Measurements from ENCODE around the gene WDTC1. TPM values are rescaled to one million over a fixed set of nuclear protein-coding genes. Genes with fewer than 3 reads are reported as not detected.
"Not testable (repeated sequence)": the region's sequence is repeated elsewhere in the genome, so short reads cannot be mapped to it uniquely, and the experiment has no call there.

Gene WDTC1
- polyA plus RNA-seq, 3 donors from 2014 or later: 3.2 to 16.4 (median 5.6) TPM

DNA sequence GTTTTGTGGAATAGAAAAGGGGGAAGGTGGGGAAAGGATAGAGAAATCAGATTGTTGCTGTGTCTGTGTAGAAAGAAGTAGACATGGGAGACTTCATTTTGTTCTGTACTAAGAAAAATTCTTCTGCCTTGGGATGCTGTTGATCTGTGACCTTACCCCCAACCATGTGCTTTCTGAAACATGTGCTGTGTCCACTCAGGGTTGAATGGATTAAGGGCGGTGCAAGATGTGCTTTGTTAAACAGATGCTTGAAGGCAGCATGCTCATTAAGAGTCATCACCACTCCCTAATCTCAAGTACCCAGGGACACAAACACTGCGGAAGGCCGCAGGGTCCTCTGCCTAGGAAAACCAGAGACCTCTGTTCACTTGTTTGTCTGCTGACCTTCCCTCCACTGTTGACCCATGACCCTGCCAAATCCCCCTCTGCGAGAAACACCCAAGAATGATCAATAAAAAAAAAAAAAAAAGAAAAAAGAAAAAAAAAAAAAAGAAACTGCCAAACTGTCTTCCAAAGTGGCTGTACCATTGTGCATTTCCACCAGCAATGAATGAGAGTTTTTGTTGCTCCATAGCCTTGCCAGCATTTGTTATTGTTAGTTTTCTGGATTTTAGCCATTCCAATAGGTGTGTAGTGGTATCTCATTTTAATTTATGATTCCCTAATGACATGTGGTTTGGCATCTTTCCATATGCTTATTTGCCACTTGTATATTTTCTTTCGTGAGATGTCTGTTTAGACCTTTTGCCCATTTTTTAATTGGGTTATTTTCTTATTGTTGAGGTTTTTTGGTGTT lies 13.5 kb upstream of the WDTC1 start:
- not testable (repeated sequence) for H3K27ac Mint-ChIP-seq; H3K36me3 Mint-ChIP-seq; DNase-seq; H3K4me3 Mint-ChIP-seq; H3K4me1 Mint-ChIP-seq; H3K9me3 Mint-ChIP-seq; H3K27me3 Mint-ChIP-seq (ENCODE audit: low read depth in 3 of 3)

DNA sequence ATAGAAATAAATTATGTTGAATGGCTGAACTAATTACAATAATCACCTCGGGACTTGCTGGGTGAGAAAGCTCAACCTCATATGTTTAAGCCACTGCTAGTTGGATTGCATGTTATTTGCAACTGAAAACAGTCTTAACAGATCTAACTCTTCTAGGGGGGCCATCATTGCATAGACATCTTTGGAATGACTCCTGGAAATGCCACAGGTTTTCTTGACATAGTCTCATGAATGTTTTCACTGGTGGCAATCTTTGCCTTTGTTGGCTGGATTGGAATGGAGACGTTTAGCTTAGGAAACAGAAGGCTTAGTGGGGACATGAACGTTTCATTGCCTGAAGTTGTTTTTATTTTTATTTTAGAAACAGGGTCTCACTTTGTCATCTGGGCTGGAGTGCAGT lies 8.8 kb upstream of the WDTC1 start:
- no peak for DNase-seq
- Mint-ChIP-seq H3K27me3 (ENCODE audit: low read depth in 3 of 3) (peaks cover 0 to 2% (median 0%) of the 10 kb centered on the region in 3 donors), H3K9me3 (no peaks in the 10 kb centered on the region), H3K4me3 (no peak overlapping the region), H3K36me3 (no peaks in the 10 kb centered on the region), H3K4me1 (no peaks in the 10 kb centered on the region), H3K27ac (no peak overlapping the region)

DNA sequence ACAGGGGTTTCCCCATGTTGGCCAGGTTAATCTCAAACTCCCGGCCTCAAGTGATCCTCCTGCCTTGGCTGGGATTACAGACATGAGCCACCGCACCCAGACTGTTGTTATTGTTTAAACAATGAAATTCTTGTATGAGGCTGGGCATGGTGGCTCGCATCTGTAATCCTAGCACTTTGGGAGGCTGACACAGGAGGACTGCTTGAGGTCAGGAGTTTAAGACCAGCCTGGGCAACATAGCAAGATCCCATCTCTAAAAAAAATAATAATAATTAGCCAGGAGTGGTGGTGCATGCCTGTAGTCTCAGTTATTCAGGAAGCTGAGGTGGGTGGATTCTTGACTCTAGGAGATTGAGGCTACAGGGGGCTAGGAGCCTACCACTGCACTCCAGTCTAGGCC lies 6.7 kb upstream of the WDTC1 start:
- H3K9me3 Mint-ChIP-seq: no peaks in the 10 kb centered on the region
- no peaks in the 10 kb centered on the region for H3K36me3 Mint-ChIP-seq
- H3K4me3 Mint-ChIP-seq: no peak overlapping the region
- peaks cover 2 to 4% of the 10 kb centered on the region in 2 donors for H3K4me1 Mint-ChIP-seq
- DNase-seq: no peak
- H3K27ac Mint-ChIP-seq: no peak overlapping the region
- peaks cover 0 to 2% (median 0%) of the 10 kb centered on the region in 3 donors for H3K27me3 Mint-ChIP-seq (ENCODE audit: low read depth in 3 of 3)

DNA sequence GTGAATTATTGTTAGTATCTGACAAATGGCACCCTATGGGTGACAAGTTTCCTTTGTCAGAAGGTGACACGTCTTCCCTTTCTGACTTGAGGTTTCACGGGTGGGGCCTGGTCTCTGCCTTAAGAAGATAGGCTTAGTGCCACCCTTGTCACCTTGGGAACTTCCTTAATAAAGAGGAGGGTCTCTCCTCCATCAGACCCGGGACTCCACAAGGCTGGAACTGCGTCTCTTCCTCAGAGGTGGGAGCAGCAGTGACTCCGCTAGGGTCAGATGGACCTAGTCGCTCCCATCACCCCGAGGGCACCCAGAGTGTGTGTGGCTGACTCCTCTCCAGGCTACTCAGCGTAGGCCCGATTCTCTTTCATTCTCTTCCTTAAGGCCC lies 774 bp upstream of the WDTC1 start:
- peak overlapping the region; percentile 97 to 99 (median 98) for H3K27ac Mint-ChIP-seq
- DNase-seq: peak; percentile 62 to 70 (median 67)

DNA sequence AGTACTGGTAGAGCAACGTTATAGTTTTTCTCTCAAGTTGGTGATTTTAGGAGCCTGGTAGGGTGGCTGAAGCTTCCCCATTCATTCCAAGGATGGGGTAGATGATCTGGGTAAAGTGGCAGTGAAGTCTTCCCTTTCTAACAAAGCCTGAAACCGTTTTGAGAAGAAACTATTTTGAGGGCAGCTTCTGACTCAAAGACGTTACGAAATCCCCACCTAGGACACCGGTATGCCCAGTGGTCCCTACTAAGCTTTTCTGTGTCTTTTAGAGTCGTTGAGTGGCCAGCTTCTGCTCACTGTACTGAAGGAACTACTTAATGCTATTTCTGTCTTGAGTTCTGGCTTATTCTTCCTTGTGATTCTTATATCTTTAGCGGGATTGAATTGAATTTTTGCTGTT lies 1.4 kb downstream of the WDTC1 start:
- peaks cover 0 to 5% (median 0%) of the 10 kb centered on the region in 3 donors for H3K36me3 Mint-ChIP-seq
- H3K4me1 Mint-ChIP-seq: peaks cover 45 to 56% of the 10 kb centered on the region in 2 donors
- H3K27me3 Mint-ChIP-seq (ENCODE audit: low read depth in 3 of 3): peaks cover 8 to 22% (median 12%) of the 10 kb centered on the region in 3 donors
- peak overlapping the region; percentile 91 to 99 (median 97) for H3K4me3 Mint-ChIP-seq
- DNase-seq: no peak
- H3K27ac Mint-ChIP-seq: peak overlapping the region; percentile 93 to 99 (median 96)
- no peaks in the 10 kb centered on the region for H3K9me3 Mint-ChIP-seq

More for the DNA sequence above, 774 bp upstream of the WDTC1 start:
- H3K36me3 Mint-ChIP-seq: peaks cover 0 to 5% (median 0%) of the 10 kb centered on the region in 3 donors
- peaks cover 44 to 48% of the 10 kb centered on the region in 2 donors for H3K4me1 Mint-ChIP-seq
- H3K4me3 Mint-ChIP-seq: peak overlapping the region; percentile 93 to 97 (median 96)
- H3K27me3 Mint-ChIP-seq (ENCODE audit: low read depth in 3 of 3): peaks cover 8 to 22% (median 12%) of the 10 kb centered on the region in 3 donors
- no peaks in the 10 kb centered on the region for H3K9me3 Mint-ChIP-seq

DNA sequence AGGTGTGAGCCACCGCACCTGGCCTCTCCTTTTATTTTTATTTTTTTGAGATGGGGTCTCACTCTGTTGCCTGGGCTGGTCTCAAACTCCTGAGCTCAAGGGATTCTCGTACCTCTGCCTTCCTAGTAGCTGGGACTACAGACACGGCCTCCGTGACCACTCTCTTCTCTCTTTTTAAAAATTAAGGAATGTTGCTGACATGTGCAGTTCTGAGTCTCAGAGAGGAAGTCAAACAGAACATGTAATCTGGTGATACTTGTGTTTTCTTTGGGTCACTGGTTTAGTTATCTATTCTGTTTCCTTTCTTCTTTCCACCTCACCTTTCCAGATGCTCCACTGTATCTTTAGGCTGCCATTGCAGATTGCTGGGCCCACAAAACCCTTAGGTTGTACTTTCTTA lies 2.7 kb downstream of the WDTC1 start:
- Mint-ChIP-seq H3K36me3 (peaks cover 0 to 5% (median 0%) of the 10 kb centered on the region in 3 donors), H3K27ac (peak overlapping the region in 3 of 6 donors; percentile 24 to 65 (median 34)), H3K4me3 (peak overlapping the region in 4 of 5 donors; percentile 10 to 49 (median 40)), H3K27me3 (ENCODE audit: low read depth in 3 of 3) (peaks cover 8 to 20% (median 12%) of the 10 kb centered on the region in 3 donors), H3K4me1 (peaks cover 51 to 66% of the 10 kb centered on the region in 2 donors), H3K9me3 (no peaks in the 10 kb centered on the region)
- DNase-seq: no peak

DNA sequence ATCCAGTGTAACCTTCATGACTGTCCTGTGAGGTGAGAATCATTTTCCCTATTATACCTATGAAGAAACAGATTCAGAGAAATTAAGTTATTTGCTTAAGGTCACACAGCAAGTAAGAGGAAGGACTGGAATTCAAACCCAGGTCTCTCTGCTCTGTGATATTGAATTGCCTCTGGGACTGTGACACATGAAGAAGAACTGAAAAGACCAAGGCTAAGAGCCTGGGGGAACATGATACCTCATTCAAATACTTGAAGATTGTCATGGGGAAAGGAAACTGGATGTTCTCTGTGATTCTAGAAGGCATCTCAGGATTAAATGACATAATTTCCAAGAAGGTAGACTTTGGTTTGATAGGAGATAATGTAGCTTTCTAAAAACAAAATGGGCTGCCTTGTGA lies 3.6 kb downstream of the WDTC1 start:
- peak overlapping the region in 2 of 5 donors; percentile 32 to 33 for H3K4me3 Mint-ChIP-seq
- H3K9me3 Mint-ChIP-seq: no peaks in the 10 kb centered on the region
- H3K27me3 Mint-ChIP-seq (ENCODE audit: low read depth in 3 of 3): peaks cover 8 to 20% (median 12%) of the 10 kb centered on the region in 3 donors
- H3K27ac Mint-ChIP-seq: peak overlapping the region in 4 of 6 donors; percentile 8 to 75 (median 36)
- DNase-seq: no peak
- peaks cover 0 to 5% (median 0%) of the 10 kb centered on the region in 3 donors for H3K36me3 Mint-ChIP-seq
- peaks cover 47 to 61% of the 10 kb centered on the region in 2 donors for H3K4me1 Mint-ChIP-seq

DNA sequence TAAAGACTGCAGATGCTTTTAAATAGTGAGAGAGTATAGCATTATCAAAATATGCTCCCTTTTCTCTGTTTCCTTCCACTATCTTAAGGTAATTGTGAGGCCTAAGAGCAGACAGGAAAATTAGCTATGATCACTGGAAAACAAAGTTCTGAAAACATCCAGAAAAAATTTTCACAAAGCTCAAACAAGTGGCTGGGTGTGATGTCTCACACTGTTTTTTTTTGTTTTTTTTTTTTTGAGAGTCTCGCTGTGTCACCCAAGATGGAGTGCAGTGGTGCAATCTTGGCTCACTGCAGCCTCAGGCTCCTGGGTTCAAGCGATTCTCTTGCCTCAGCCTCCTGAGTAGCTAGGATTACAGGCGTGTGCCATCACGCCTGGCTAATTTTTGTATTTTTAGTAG lies 7.2 kb downstream of the WDTC1 start:
- peaks cover 24 to 47% of the 10 kb centered on the region in 2 donors for H3K4me1 Mint-ChIP-seq
- H3K27ac Mint-ChIP-seq: peak overlapping the region; percentile 22 to 64 (median 50)
- peaks cover 3 to 10% (median 8%) of the 10 kb centered on the region in 3 donors for H3K36me3 Mint-ChIP-seq
- no peaks in the 10 kb centered on the region for H3K9me3 Mint-ChIP-seq
- no peak overlapping the region for H3K4me3 Mint-ChIP-seq
- peaks cover 0 to 2% (median 0%) of the 10 kb centered on the region in 3 donors for H3K27me3 Mint-ChIP-seq (ENCODE audit: low read depth in 3 of 3)
- DNase-seq: peak in 2 of 3 donors; percentile 5 to 6

DNA sequence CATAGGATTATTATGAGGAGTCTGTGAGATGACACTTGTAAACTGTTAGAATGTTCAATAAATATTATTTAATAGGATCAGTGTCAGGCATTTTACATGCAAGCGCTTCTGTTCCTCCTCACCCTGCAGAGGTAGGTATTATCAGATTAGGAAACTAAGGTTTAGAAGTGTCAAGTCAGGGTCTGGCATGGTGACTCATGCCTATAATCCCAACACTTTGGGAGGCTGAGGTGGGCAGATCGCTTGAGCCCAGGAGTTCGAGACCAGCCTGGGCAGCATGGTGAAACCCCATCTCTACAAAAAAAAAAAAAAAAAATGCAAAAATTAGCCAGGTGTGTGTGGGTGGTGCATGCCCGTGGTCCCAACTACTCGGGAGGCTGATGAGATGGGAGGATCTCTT lies 9.2 kb downstream of the WDTC1 start:
- H3K27ac Mint-ChIP-seq; H3K27me3 Mint-ChIP-seq (ENCODE audit: low read depth in 3 of 3); H3K4me3 Mint-ChIP-seq; DNase-seq; H3K9me3 Mint-ChIP-seq: not testable (repeated sequence)
- Mint-ChIP-seq H3K36me3 (peaks cover 7 to 15% (median 8%) of the 10 kb centered on the region in 3 donors), H3K4me1 (peaks cover 16 to 41% of the 10 kb centered on the region in 2 donors)

DNA sequence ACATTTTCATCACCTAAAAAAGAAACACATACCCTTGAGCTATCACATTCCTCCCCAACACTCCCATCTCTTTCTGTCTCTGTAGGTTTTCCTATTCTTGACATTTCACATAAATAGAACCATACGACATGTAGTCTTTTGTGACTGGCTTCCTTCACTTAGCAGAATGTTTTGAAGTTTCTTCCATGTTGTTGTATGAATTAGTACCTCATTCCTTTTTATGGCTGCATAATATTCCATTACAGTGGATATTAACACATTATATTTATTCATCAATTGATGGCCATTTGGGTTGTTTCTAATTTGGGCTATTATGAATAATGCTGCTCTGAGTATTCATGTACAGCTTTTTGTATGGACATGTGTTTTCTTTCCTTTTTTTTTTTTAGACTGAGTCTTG lies 11.8 kb downstream of the WDTC1 start:
- Mint-ChIP-seq H3K27me3 (ENCODE audit: low read depth in 3 of 3) (peaks cover 0 to 3% (median 1%) of the 10 kb centered on the region in 3 donors), H3K4me1 (peaks cover 17 to 42% of the 10 kb centered on the region in 2 donors), H3K9me3 (no peaks in the 10 kb centered on the region), H3K4me3 (no peak overlapping the region), H3K36me3 (peaks cover 7 to 15% (median 8%) of the 10 kb centered on the region in 3 donors), H3K27ac (peak overlapping the region in 1 of 6 donors; percentile 16)
- DNase-seq: no peak

DNA sequence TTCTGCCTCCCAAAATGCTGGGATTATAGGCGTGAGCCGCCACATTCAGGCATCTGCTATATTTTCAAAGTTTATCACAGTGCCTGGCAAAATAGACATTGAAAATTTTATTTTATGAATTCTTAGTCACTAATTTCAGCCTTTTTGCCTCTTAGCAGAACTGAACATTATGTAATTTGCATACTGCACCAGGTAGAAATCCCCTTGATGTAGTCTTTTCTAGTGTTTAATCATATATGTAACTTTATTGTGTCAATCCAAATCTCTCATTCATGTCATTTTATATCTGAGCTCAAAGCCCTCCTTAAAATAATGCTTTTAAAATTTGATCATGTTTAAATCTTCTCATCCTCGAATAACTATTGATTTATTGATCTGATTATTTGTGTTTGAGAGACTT lies 19.2 kb downstream of the WDTC1 start:
- no peak for DNase-seq

DNA sequence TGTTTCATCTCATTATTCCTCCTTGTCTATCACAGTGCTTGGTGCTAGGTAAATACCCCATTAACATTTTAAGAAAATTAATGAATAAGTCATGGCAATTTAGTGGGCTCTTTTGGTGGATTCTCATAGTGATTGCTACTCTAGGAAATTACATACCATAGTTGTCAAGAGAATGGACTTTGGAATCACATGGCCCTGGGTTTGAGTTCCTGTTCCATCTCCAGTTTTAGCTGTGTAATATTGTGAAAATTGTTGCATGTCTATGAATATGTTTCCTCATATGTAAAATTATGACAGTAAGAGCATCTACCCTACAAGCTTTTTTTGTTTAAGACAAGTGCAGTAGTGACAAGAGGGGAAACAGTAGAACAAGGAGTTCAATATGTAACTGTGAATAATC lies 20.7 kb downstream of the WDTC1 start:
- Mint-ChIP-seq H3K4me3 (no peak overlapping the region), H3K4me1 (peaks cover 38 to 63% of the 10 kb centered on the region in 2 donors), H3K27me3 (ENCODE audit: low read depth in 3 of 3) (peaks cover 0 to under 1% (median 0%) of the 10 kb centered on the region in 3 donors), H3K27ac (peak overlapping the region in 2 of 6 donors; percentile 1 to 69), H3K36me3 (no peaks in the 10 kb centered on the region), H3K9me3 (no peaks in the 10 kb centered on the region)
- DNase-seq: no peak

More for the DNA sequence above, 19.2 kb downstream of the WDTC1 start:
- Mint-ChIP-seq H3K4me1 (peaks cover 41 to 71% of the 10 kb centered on the region in 2 donors), H3K9me3 (no peaks in the 10 kb centered on the region), H3K4me3 (peak overlapping the region in 1 of 5 donors; percentile 18), H3K27me3 (ENCODE audit: low read depth in 3 of 3) (peaks cover 0 to 2% (median 1%) of the 10 kb centered on the region in 3 donors), H3K27ac (peak overlapping the region in 2 of 6 donors; percentile 64 to 67), H3K36me3 (no peaks in the 10 kb centered on the region)

DNA sequence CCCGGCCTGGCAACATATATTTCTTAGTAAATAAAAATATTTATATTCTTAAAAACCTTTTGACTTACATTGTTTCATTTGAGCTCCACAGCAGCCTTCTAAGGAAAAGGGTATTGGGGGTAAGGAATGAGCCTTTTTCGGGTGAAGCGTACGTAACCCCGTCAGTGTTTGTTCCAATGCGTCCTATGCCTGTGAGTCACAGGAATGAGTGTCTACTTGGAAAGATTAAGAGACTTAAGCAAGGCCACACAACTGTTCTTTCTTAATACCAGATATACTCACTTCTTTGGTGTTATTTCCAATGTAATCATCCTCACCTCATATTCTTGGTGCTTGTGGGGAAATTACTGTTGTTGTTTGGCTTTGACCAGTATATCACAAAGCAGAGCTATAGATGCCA lies 22.7 kb downstream of the WDTC1 start:
- H3K4me3 Mint-ChIP-seq: no peak overlapping the region
- no peaks in the 10 kb centered on the region for H3K9me3 Mint-ChIP-seq
- no peaks in the 10 kb centered on the region for H3K27me3 Mint-ChIP-seq (ENCODE audit: low read depth in 3 of 3)
- no peak for DNase-seq
- peaks cover 38 to 53% of the 10 kb centered on the region in 2 donors for H3K4me1 Mint-ChIP-seq
- H3K27ac Mint-ChIP-seq: peak overlapping the region in 1 of 6 donors; percentile 56
- H3K36me3 Mint-ChIP-seq: no peaks in the 10 kb centered on the region

DNA sequence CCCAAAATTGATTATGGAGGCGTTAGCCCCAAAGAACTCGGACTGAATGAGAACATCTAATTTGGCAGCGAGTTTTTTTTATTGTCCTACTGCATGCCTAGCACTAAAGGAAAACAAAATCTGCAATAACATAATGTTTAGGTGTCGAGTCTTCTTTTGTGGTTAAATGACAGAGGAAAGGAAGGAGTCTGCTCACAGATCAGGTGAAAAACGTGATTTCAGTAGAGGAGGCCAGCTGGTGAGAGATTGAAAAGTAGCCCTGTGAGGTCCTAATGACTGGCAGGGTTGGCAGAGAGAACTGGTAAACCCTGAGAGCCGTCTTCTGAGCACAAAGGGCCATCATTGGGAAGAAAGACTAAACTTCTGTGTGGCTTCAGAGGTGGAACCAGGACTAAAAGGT lies 24.2 kb downstream of the WDTC1 start:
- Mint-ChIP-seq H3K4me1 (peaks cover 27 to 38% of the 10 kb centered on the region in 2 donors), H3K27me3 (ENCODE audit: low read depth in 3 of 3) (no peaks in the 10 kb centered on the region), H3K9me3 (no peaks in the 10 kb centered on the region), H3K27ac (peak overlapping the region in 4 of 6 donors; percentile 2 to 77 (median 66)), H3K36me3 (peaks cover 0 to 4% (median 0%) of the 10 kb centered on the region in 3 donors), H3K4me3 (no peak overlapping the region)
- no peak for DNase-seq

Measured in immature natural killer cell (primary cell).